Neural crest cell (in vitro differentiated cells): ENCODE data around the gene USP13. TPM values are rescaled to one million over a fixed set of nuclear protein-coding genes. Genes with fewer than 3 reads are reported as not detected.

ENCODE experiments used
- DNase-seq: peaks from one replicate; pipeline ENCODE4 v3.0.0; 2021; ENCODE audit warnings: low read depth, mixed read lengths, low spot score
- H3K27ac Mint-ChIP-seq: one replicate; pipeline ENCODE4 v1.8.0; 2021; ENCODE audit warnings: mild to moderate bottlenecking, mixed read lengths; ENCODE audit not compliant: unreplicated experiment
- H3K27me3 Mint-ChIP-seq: 2 replicates; pipeline ENCODE4 v1.8.0; 2021; ENCODE audit warnings: low read depth, mild to moderate bottlenecking, mixed read lengths
- H3K36me3 Mint-ChIP-seq: 2 replicates; pipeline ENCODE4 v1.8.0; 2021; ENCODE audit warnings: low read depth, mild to moderate bottlenecking, mixed read lengths
- H3K4me1 Mint-ChIP-seq: 2 replicates; pipeline ENCODE4 v1.8.0; 2021; ENCODE audit warnings: mixed read lengths
- H3K4me3 Mint-ChIP-seq: one replicate; pipeline ENCODE4 v1.8.0; 2021; ENCODE audit warnings: mild to moderate bottlenecking, mixed read lengths
- H3K9me3 Mint-ChIP-seq: 2 replicates; pipeline ENCODE4 v1.8.0; 2021; ENCODE audit warnings: mixed read lengths
- CTCF ChIP-seq: fragments of 200-600 bp; sonication (generic); conservative IDR thresholded peaks from 2 replicates; pipeline ENCODE4 v1.5.0; 2021; ENCODE audit warnings: antibody characterized with exemption, mild to moderate bottlenecking
- total RNA-seq: library from RNA; stranded (reverse); gene quantifications from 2 replicates; pipeline ENCODE4 v1.2.1, GENCODE V29; 2021

The USP13 gene
- total RNA-seq, 1 donor from 2014 or later, result 26.7 TPM

GRCh38 chr3:179765396-179765795 lies 112.6 kb downstream of the USP13 start:
- no peak for DNase-seq

GRCh38 chr3:179766416-179767133 lies 113.7 kb downstream of the USP13 start:
- peaks cover 16% of the 10 kb centered on the region for H3K36me3 Mint-ChIP-seq
- no peaks in the 10 kb centered on the region for H3K4me1 Mint-ChIP-seq
- no peak for DNase-seq
- no peak overlapping the region for H3K4me3 Mint-ChIP-seq
- no peak for TF ChIP-seq CTCF
- no peak overlapping the region for H3K27ac Mint-ChIP-seq
- H3K9me3 Mint-ChIP-seq, result no peaks in the 10 kb centered on the region
- no peaks in the 10 kb centered on the region for H3K27me3 Mint-ChIP-seq

More at GRCh38 chr3:179765396-179765795, 112.6 kb downstream of the USP13 start:
- no peaks in the 10 kb centered on the region for H3K27me3 Mint-ChIP-seq
- H3K27ac Mint-ChIP-seq, result no peak overlapping the region
- H3K4me3 Mint-ChIP-seq, result no peak overlapping the region
- no peak for TF ChIP-seq CTCF
- H3K9me3 Mint-ChIP-seq, result no peaks in the 10 kb centered on the region
- H3K36me3 Mint-ChIP-seq, result peaks cover 25% of the 10 kb centered on the region
- H3K4me1 Mint-ChIP-seq, result no peaks in the 10 kb centered on the region

GRCh38 chr3:179768080-179768479 lies 115.2 kb downstream of the USP13 start:
- Mint-ChIP-seq H3K4me1 (no peaks in the 10 kb centered on the region), H3K4me3 (no peak overlapping the region), H3K27me3 (no peaks in the 10 kb centered on the region), H3K36me3 (peaks cover 12% of the 10 kb centered on the region), H3K9me3 (no peaks in the 10 kb centered on the region), H3K27ac (no peak overlapping the region)
- peak; percentile 66 for TF ChIP-seq CTCF
- DNase-seq, result peak; percentile 24

GRCh38 chr3:179769411-179770247 lies 116.8 kb downstream of the USP13 start:
- Mint-ChIP-seq H3K27ac (no peak overlapping the region), H3K9me3 (no peaks in the 10 kb centered on the region), H3K4me1 (no peaks in the 10 kb centered on the region), H3K4me3 (no peak overlapping the region), H3K27me3 (no peaks in the 10 kb centered on the region), H3K36me3 (peaks cover 20% of the 10 kb centered on the region)
- no peak for DNase-seq
- TF ChIP-seq CTCF, result no peak

- TF ChIP-seq CTCF, result no peak
- Mint-ChIP-seq H3K27ac (no peak overlapping the region), H3K9me3 (no peaks in the 10 kb centered on the region), H3K4me1 (peaks cover 2% of the 10 kb centered on the region), H3K36me3 (peaks cover 30% of the 10 kb centered on the region), H3K4me3 (no peak overlapping the region), H3K27me3 (no peaks in the 10 kb centered on the region)
- DNase-seq, result no peak
These were observed 119.0 kb downstream of the USP13 start for GRCh38 chr3:179771797-179772196.
